K562 (cell line): ENCODE data around the gene SMCO1. TPM values are rescaled to one million over a fixed set of nuclear protein-coding genes. Genes with fewer than 3 reads are reported as not detected.

Experiments used
- ATF1 ChIP-seq, 2 experiments: fragments of 450-650 bp in 1 of 2; IDR thresholded peaks; 2 replicates each; pipeline ENCODE4 v1.6.1; 2016; ENCODE audit warnings: missing compliant biosample characterization in 1 of 2, missing genetic modification characterization in 1 of 2
- ATF7 ChIP-seq: fragments of 450-650 bp; IDR thresholded peaks from 2 replicates; pipeline ENCODE4 v1.7.1; 2014; ENCODE audit warnings: mild to moderate bottlenecking, moderate library complexity
- CHD4 ChIP-seq: fragments of 200-600 bp; sonication (generic); IDR thresholded peaks from 3 replicates; pipeline ENCODE4 v1.6.1; 2012; ENCODE audit warnings: low read depth, mild to moderate bottlenecking, mixed read lengths, low read length, inconsistent platforms; ENCODE audit not compliant: insufficient read depth, insufficient replicate concordance, poor library complexity, severe bottlenecking
- ELF4 ChIP-seq: fragments of 450-650 bp; formaldehyde crosslinking; IDR thresholded peaks from 2 replicates; pipeline ENCODE4 v1.4.0; 2022; ENCODE audit warnings: missing genetic modification characterization
- ELK1 ChIP-seq: sonication (generic); formaldehyde crosslinking; IDR thresholded peaks from 2 replicates; pipeline ENCODE4 v1.8.1; 2022; ENCODE audit warnings: missing genetic modification reagents
- HCFC1 ChIP-seq: IDR thresholded peaks from 2 replicates; pipeline ENCODE4 v1.6.1; 2012; ENCODE audit warnings: low read depth, low read length, improper control_type of control experiment
- JUNB ChIP-seq: fragments of 450-650 bp; formaldehyde crosslinking; conservative IDR thresholded peaks from 2 replicates; pipeline ENCODE4 v1.4.0; 2020; ENCODE audit warnings: mild to moderate bottlenecking
- JUND ChIP-seq, 2 experiments: IDR thresholded peaks; 2 replicates in 1 of 2; 3 replicates in 1 of 2; pipeline ENCODE4 v1.6.1; 2011; ENCODE audit warnings: borderline replicate concordance in 2 of 2, low read depth in 2 of 2, low read length in 2 of 2, improper control_type of control experiment in 1 of 2, missing biosample characterization in 1 of 2, missing genetic modification characterization in 1 of 2, missing genetic modification reagents in 1 of 2
- MTA2 ChIP-seq: fragments of 450-650 bp; IDR thresholded peaks from 2 replicates; pipeline ENCODE4 v1.6.1; 2016; ENCODE audit warnings: low read depth
- NEUROD1 ChIP-seq: fragments of 150-350 bp; IDR thresholded peaks from 2 replicates; pipeline ENCODE4 v1.6.1; 2014; ENCODE audit warnings: borderline replicate concordance, low read length, low read depth; ENCODE audit not compliant: partially characterized antibody
- NR2F6 ChIP-seq: fragments of 450-650 bp; formaldehyde crosslinking; IDR thresholded peaks from 2 replicates; pipeline ENCODE4 v1.4.0; 2020; ENCODE audit warnings: mild to moderate bottlenecking
- PHB2 ChIP-seq: fragments of 450-650 bp; IDR thresholded peaks from 2 replicates; pipeline ENCODE4 v1.6.1; 2017; ENCODE audit warnings: low read depth
- RBM39 ChIP-seq: fragments of 200-400 bp; formaldehyde crosslinking; optimal IDR thresholded peaks from 2 replicates; pipeline ENCODE3; 2018; ENCODE audit warnings: low read depth, low read length
- RNF2 ChIP-seq: sonication (generic); IDR thresholded peaks from 2 replicates; pipeline ENCODE4 v1.6.1; 2016
- SP1 ChIP-seq: sonication (generic); formaldehyde crosslinking; IDR thresholded peaks from 2 replicates; pipeline ENCODE4 v1.8.1; 2022; ENCODE audit warnings: mild to moderate bottlenecking, missing genetic modification reagents
- SPI1 ChIP-seq: IDR thresholded peaks from 2 replicates; pipeline ENCODE4 v1.6.1; 2011; ENCODE audit warnings: low read depth, low read length, control low read depth, borderline replicate concordance
- TCFL5 ChIP-seq: fragments of 250-450 bp; sonication (Bioruptor Pico); conservative IDR thresholded peaks from 2 replicates; pipeline ENCODE4 v1.6.1; 2021; ENCODE audit warnings: mild to moderate bottlenecking, moderate library complexity, matching md5 sums
- TEAD1 ChIP-seq, 2 experiments: fragments of 450-650 bp in 1 of 2; sonication (generic) in 1 of 2; formaldehyde crosslinking; IDR thresholded peaks; 2 replicates each; pipeline versions ENCODE4 v1.4.0 to v1.8.0; 2020 to 2022; ENCODE audit warnings: mild to moderate bottlenecking in 2 of 2, missing genetic modification reagents in 1 of 2
- TFAP4 ChIP-seq: sonication (generic); formaldehyde crosslinking; IDR thresholded peaks from 2 replicates; pipeline ENCODE4 v1.8.0; 2022; ENCODE audit warnings: missing genetic modification reagents, mild to moderate bottlenecking, moderate library complexity, borderline replicate concordance
- TGIF2 ChIP-seq: sonication (generic); formaldehyde crosslinking; IDR thresholded peaks from 2 replicates; pipeline ENCODE4 v1.8.1; 2022; ENCODE audit warnings: mild to moderate bottlenecking, missing genetic modification reagents, moderate library complexity
- TSC22D4 ChIP-seq: fragments of 450-650 bp; IDR thresholded peaks from 2 replicates; pipeline ENCODE4 v1.6.1; 2016; ENCODE audit warnings: missing genetic modification characterization, missing biosample characterization, control low read depth
- U2AF1 ChIP-seq: fragments of 200-400 bp; formaldehyde crosslinking; optimal IDR thresholded peaks from 2 replicates; pipeline ENCODE3; 2017; ENCODE audit warnings: mild to moderate bottlenecking, low read depth, low read length, moderate library complexity
- ZNF347 ChIP-seq: fragments of 450-650 bp; formaldehyde crosslinking; IDR thresholded peaks from 2 replicates; pipeline ENCODE4 v1.4.0; 2020; ENCODE audit warnings: low read depth, mild to moderate bottlenecking, moderate library complexity
- ZNF408 ChIP-seq: fragments of 250-450 bp; sonication (Bioruptor Pico); IDR thresholded peaks from 2 replicates; pipeline ENCODE4 v1.4.0; 2020; ENCODE audit warnings: low read depth, mild to moderate bottlenecking, moderate library complexity
- polyA plus RNA-seq, 8 experiments: library from polyadenylated mRNA; depleted of rRNA in 4 of 8; stranded (reverse) in 5 of 8; unstranded in 3 of 8; fragments of >200 nt; fragmentation: Nextera tagmentation in 2 of 8; fragmentation: Illumina TruSeq in 1 of 8; extraction: Ambion mirVana in 2 of 8; extraction: Trizol in 1 of 8; gene quantifications; 2 replicates each; pipeline versions ENCODE4 v1.2.1 to v1.2.3, GENCODE V29; 2011 to 2014; ENCODE audit warnings: inconsistent platforms in 1 of 8, missing spikeins in 1 of 8
- total RNA-seq, 7 experiments: library from RNA; depleted of rRNA in 6 of 7; stranded (reverse); fragments of >200 nt in 6 of 7; fragmentation: Illumina TruSeq in 2 of 7; extraction: Trizol in 2 of 7; gene quantifications; 2 replicates each; pipeline versions ENCODE4 v1.2.1 to v1.2.3, GENCODE V29; 2011 to 2021; ENCODE audit warnings: low replicate concordance in 1 of 7

Gene SMCO1
- total and polyA plus RNA-seq, 9 of the 15 experiments (the other 6 are each of a cell fraction or from before 2014, with no cell fraction given): 0.05 to 0.35 (median 0.12) TPM; not detected in 5

- TF ChIP-seq SP1 (CRISPR knock-in tag): no peak
- TF ChIP-seq MTA2: no peak
- no peak for TF ChIP-seq U2AF1
- TF ChIP-seq ZNF408: no peak
- TF ChIP-seq JUNB: peak; percentile 54; the same call in 1 of the 2 replicates
- no peak for TF ChIP-seq SPI1
- TF ChIP-seq TGIF2 (CRISPR knock-in tag): no peak
- TF ChIP-seq ATF1 (CRISPR knock-in tag; IDR thresholded peaks at IDR 0.05): no peak
- peak; percentile 20; the same call in 1 of the 2 replicates for TF ChIP-seq ATF1 (tag; IDR thresholded peaks at IDR 0.05)
- TF ChIP-seq ELK1 (CRISPR knock-in tag): no peak
- no peak for TF ChIP-seq ZNF347 (CRISPR knock-in tag)
- TF ChIP-seq PHB2: no peak
- no peak for TF ChIP-seq TSC22D4 (tag)
- no peak for TF ChIP-seq NR2F6 (CRISPR knock-in tag)
- TF ChIP-seq JUND (IDR thresholded peaks at IDR 0.05; ENCODE audit: borderline replicate concordance, low read depth, low read length): peak; percentile 59; the same call in 1 of the 2 replicates
- peak; percentile 50; the same call in 1 of the 3 replicates for TF ChIP-seq JUND (tag; IDR thresholded peaks at IDR 0.05; ENCODE audit: borderline replicate concordance, low read depth, low read length)
- TF ChIP-seq RBM39: no peak
- TF ChIP-seq NEUROD1: no peak
- no peak for TF ChIP-seq TCFL5 (CRISPR knock-in tag)
- no peak for TF ChIP-seq RNF2
- peak; percentile 94 for TF ChIP-seq ATF7
- no peak for TF ChIP-seq HCFC1
- TF ChIP-seq TEAD1 (CRISPR knock-in tag; IDR thresholded peaks at IDR 0.05): no peak
- TF ChIP-seq TFAP4 (CRISPR knock-in tag): no peak
- TF ChIP-seq ELF4: no peak
- TF ChIP-seq CHD4: no peak
Measured at GRCh38 chr3:196525141-196525540, 10.0 kb upstream of the SMCO1 start (continued).
